ENCODE data around the gene C3AR1.
"Not testable (repeated sequence)": the region's sequence is repeated elsewhere in the genome, so short reads cannot be mapped to it uniquely, and the experiment has no call there.

DNA sequence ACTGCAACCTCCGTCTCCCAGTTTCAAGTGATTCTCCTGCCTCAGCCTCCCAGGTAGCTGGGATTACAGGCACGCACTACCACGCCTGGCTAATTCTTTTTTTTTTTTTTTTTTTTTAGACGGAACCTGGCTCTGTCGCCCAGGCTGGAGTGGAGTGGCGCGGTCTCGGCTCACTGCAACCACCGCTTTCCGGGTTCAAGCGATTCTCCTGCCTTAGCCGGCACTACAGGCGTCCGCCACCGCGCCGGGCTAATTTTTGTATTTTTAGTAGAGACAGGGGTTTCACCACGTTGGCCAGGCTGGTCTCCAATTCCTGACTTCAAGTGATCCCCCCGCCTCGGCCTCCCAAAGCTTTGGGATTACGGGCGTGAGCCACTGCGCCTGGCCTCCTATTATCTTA lies 35.1 kb downstream of the C3AR1 start:
- TF ChIP-seq MYC (IDR thresholded peaks at IDR 0.05; ENCODE audit: low read depth, low read length); POLR2AphosphoS5 (IDR thresholded peaks at IDR 0.05; ENCODE audit: insufficient read depth, low read depth, low read length); JUN (IDR thresholded peaks at IDR 0.05; ENCODE audit: borderline replicate concordance, insufficient read depth, insufficient read length, low read depth); EZH2 (IDR thresholded peaks at IDR 0.05; ENCODE audit: borderline replicate concordance, low read depth, low read length, severe bottlenecking); POLR2A (IDR thresholded peaks at IDR 0.05; ENCODE audit: low read depth, low read length); FOS (IDR thresholded peaks at IDR 0.05; ENCODE audit: borderline replicate concordance, insufficient read depth, low read length); GATA2 (IDR thresholded peaks at IDR 0.05; ENCODE audit: insufficient read depth, insufficient read length, low read depth, low read length): not testable (repeated sequence)
- TF ChIP-seq, protein P1, sequence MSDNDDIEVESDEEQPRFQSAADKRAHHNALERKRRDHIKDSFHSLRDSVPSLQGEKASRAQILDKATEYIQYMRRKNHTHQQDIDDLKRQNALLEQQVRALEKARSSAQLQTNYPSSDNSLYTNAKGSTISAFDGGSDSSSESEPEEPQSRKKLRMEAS (IDR thresholded peaks at IDR 0.05; ENCODE audit: insufficient read depth, insufficient read length): not testable (repeated sequence)
- TF ChIP-seq, protein P2, sequence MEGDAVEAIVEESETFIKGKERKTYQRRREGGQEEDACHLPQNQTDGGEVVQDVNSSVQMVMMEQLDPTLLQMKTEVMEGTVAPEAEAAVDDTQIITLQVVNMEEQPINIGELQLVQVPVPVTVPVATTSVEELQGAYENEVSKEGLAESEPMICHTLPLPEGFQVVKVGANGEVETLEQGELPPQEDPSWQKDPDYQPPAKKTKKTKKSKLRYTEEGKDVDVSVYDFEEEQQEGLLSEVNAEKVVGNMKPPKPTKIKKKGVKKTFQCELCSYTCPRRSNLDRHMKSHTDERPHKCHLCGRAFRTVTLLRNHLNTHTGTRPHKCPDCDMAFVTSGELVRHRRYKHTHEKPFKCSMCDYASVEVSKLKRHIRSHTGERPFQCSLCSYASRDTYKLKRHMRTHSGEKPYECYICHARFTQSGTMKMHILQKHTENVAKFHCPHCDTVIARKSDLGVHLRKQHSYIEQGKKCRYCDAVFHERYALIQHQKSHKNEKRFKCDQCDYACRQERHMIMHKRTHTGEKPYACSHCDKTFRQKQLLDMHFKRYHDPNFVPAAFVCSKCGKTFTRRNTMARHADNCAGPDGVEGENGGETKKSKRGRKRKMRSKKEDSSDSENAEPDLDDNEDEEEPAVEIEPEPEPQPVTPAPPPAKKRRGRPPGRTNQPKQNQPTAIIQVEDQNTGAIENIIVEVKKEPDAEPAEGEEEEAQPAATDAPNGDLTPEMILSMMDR (IDR thresholded peaks at IDR 0.05; ENCODE audit: extremely low read depth in 1 of 2, insufficient read depth in 1 of 2, low read depth in 1 of 2, low read length in 2 of 2): not testable (repeated sequence)

Measured in endothelial cell of umbilical vein (primary cell).